NCI-H2196 treated with DMSO at 0.1 percent for 48 hours (cell line): ENCODE measurements around the gene TAOK1.
A peak's percentile ranks its signal among the peaks of the same experiment; 100 is the strongest.
"Not testable (repeated sequence)": the region's sequence is repeated elsewhere in the genome, so short reads cannot be mapped to it uniquely, and the experiment has no call there.

Experiments
- DNase-seq: peaks from one replicate; lab custom pipeline; 2025; ENCODE audit not compliant: unreplicated experiment; lab: John Stamatoyannopoulos, UW

The TAOK1 gene

GRCh38 chr17:29533976-29534375 is 143.8 kb downstream of the TAOK1 start:
- no peak for DNase-seq

GRCh38 chr17:29544066-29544465 is 153.9 kb downstream of the TAOK1 start:
- no peak for DNase-seq

- no peak for DNase-seq
Measured at GRCh38 chr17:29546085-29546484, 155.9 kb downstream of the TAOK1 start.

GRCh38 chr17:29546830-29547229 is 156.7 kb downstream of the TAOK1 start:
- no peak for DNase-seq

- DNase-seq, result no peak
Measured at GRCh38 chr17:29549177-29549923, 159.2 kb downstream of the TAOK1 start.

- DNase-seq, result no peak
Measured at GRCh38 chr17:29555840-29556239, 165.7 kb downstream of the TAOK1 start.

- DNase-seq, result no peak
Measured at GRCh38 chr17:29557085-29557738, 167.0 kb downstream of the TAOK1 start.

GRCh38 chr17:29557739-29558116 is 167.6 kb downstream of the TAOK1 start:
- no peak for DNase-seq

- DNase-seq, result not testable (repeated sequence)
Measured at GRCh38 chr17:29558139-29558538, 168.0 kb downstream of the TAOK1 start.

GRCh38 chr17:29559640-29560039 is 169.5 kb downstream of the TAOK1 start:
- DNase-seq, result no peak

GRCh38 chr17:29560316-29560715 is 170.2 kb downstream of the TAOK1 start:
- DNase-seq, result no peak

GRCh38 chr17:29561554-29562517 is 171.7 kb downstream of the TAOK1 start:
- no peak for DNase-seq

- DNase-seq, result no peak
Measured at GRCh38 chr17:29562615-29563014, 172.5 kb downstream of the TAOK1 start.

GRCh38 chr17:29563816-29564215 is 173.7 kb downstream of the TAOK1 start:
- no peak for DNase-seq

- DNase-seq, result no peak
Measured at GRCh38 chr17:29565643-29566472, 175.7 kb downstream of the TAOK1 start.

- peak; percentile 32 for DNase-seq
Measured at GRCh38 chr17:29566473-29567303, 176.5 kb downstream of the TAOK1 start, which contains the start of gene ABHD15. Gene ABHD15, minus strand, starts transcription at chr17:29567037. Its CDS starts 71 bp downstream, at chr17:29566966.

- DNase-seq, result no peak
Measured at GRCh38 chr17:29567304-29567553, 177.1 kb downstream of the TAOK1 start.

- no peak for DNase-seq
Measured at GRCh38 chr17:29567554-29568330, 177.6 kb downstream of the TAOK1 start.
